K562 (cell line): ENCODE results near the gene C2CD2L. TPM values are rescaled to one million over a fixed set of nuclear protein-coding genes. Genes with fewer than 3 reads are reported as not detected.

ENCODE experiments used
- CC2D1A ChIP-seq: fragments of 450-650 bp; IDR thresholded peaks from 2 replicates; pipeline ENCODE4 v1.6.1; 2017; ENCODE audit warnings: mild to moderate bottlenecking
- EGR1 ChIP-seq: fragments of 450-650 bp; conservative IDR thresholded peaks from 2 replicates; pipeline ENCODE4 v1.6.1; 2017; ENCODE audit warnings: mild to moderate bottlenecking
- FOXK1 ChIP-seq: sonication (generic); formaldehyde crosslinking; IDR thresholded peaks from 2 replicates; pipeline ENCODE4 v1.8.0; 2022; ENCODE audit warnings: missing genetic modification reagents, mild to moderate bottlenecking, borderline replicate concordance
- GATA2 ChIP-seq: sonication (generic); formaldehyde crosslinking; IDR thresholded peaks from 2 replicates; pipeline ENCODE4 v1.4.0; 2020; ENCODE audit warnings: mild to moderate bottlenecking, missing genetic modification reagents
- KAT7 ChIP-seq: sonication (generic); formaldehyde crosslinking; IDR thresholded peaks from 2 replicates; pipeline ENCODE4 v1.8.0; 2022; ENCODE audit warnings: missing genetic modification reagents, mild to moderate bottlenecking, borderline replicate concordance
- MAZ ChIP-seq, 2 experiments: fragments of 450-650 bp in 1 of 2; sonication (generic) in 1 of 2; formaldehyde crosslinking; IDR thresholded peaks in 1 of 2; conservative IDR thresholded peaks in 1 of 2; 2 replicates each; pipeline versions ENCODE4 v1.4.0 to v1.5.0; 2020; ENCODE audit warnings: mild to moderate bottlenecking in 1 of 2, missing genetic modification reagents in 1 of 2
- MYNN ChIP-seq, 2 experiments: sonication (generic); formaldehyde crosslinking in 1 of 2; IDR thresholded peaks; 2 replicates each; pipeline versions ENCODE4 v1.5.0 to v1.6.1; 2016 to 2020; ENCODE audit warnings: antibody characterized with exemption in 1 of 2, missing genetic modification reagents in 1 of 2
- NR1H2 ChIP-seq: sonication (generic); formaldehyde crosslinking; IDR thresholded peaks from 2 replicates; pipeline ENCODE4 v1.4.0; 2020; ENCODE audit warnings: mild to moderate bottlenecking, missing genetic modification reagents
- PTBP1 ChIP-seq: fragments of 200-400 bp; formaldehyde crosslinking; IDR thresholded peaks from 2 replicates; pipeline ENCODE4 v1.6.1; 2017; ENCODE audit warnings: low read depth, low read length
- RAD21 ChIP-seq, 2 experiments: fragments of 250-450 bp in 1 of 2; fragments of 450-650 bp in 1 of 2; sonication (Bioruptor Pico) in 1 of 2; formaldehyde crosslinking in 1 of 2; IDR thresholded peaks in 1 of 2; conservative IDR thresholded peaks in 1 of 2; 2 replicates each; pipeline versions ENCODE4 v1.4.0 to v1.8.0; 2020 to 2022; ENCODE audit warnings: mild to moderate bottlenecking in 2 of 2, moderate library complexity in 1 of 2
- SIX5 ChIP-seq, 2 experiments: IDR thresholded peaks; 2 replicates each; pipeline ENCODE4 v1.6.1; 2011; ENCODE audit warnings: low read length in 2 of 2, borderline replicate concordance in 1 of 2, low read depth in 1 of 2, mild to moderate bottlenecking in 1 of 2, moderate library complexity in 1 of 2; ENCODE audit not compliant: insufficient read depth in 1 of 2
- SRF ChIP-seq, 2 experiments: fragments of 250-450, 450-650 bp in 1 of 2; sonication (Bioruptor Pico) in 1 of 2; sonication (generic) in 1 of 2; formaldehyde crosslinking; IDR thresholded peaks; 2 replicates each; pipeline versions ENCODE4 v1.5.0 to v1.5.1; 2020 to 2022; ENCODE audit warnings: mild to moderate bottlenecking in 1 of 2, missing genetic modification reagents in 1 of 2
- ZKSCAN1 ChIP-seq: fragments of 150-350 bp; IDR thresholded peaks from 2 replicates; pipeline ENCODE4 v1.6.1; 2016; ENCODE audit warnings: low read depth, low read length
- ZNF197 ChIP-seq: fragments of 200-800 bp; sonication (Bioruptor generic); IDR thresholded peaks from 2 replicates; pipeline ENCODE4 v1.6.1; 2016; ENCODE audit warnings: low read depth, missing genetic modification characterization, missing compliant biosample characterization
- polyA plus RNA-seq, 8 experiments: library from polyadenylated mRNA; depleted of rRNA in 4 of 8; stranded (reverse) in 5 of 8; unstranded in 3 of 8; fragments of >200 nt; fragmentation: Nextera tagmentation in 2 of 8; fragmentation: Illumina TruSeq in 1 of 8; extraction: Ambion mirVana in 2 of 8; extraction: Trizol in 1 of 8; gene quantifications; 2 replicates each; pipeline versions ENCODE4 v1.2.1 to v1.2.3, GENCODE V29; 2011 to 2014; ENCODE audit warnings: inconsistent platforms in 1 of 8, missing spikeins in 1 of 8
- total RNA-seq, 7 experiments: library from RNA; depleted of rRNA in 6 of 7; stranded (reverse); fragments of >200 nt in 6 of 7; fragmentation: Illumina TruSeq in 2 of 7; extraction: Trizol in 2 of 7; gene quantifications; 2 replicates each; pipeline versions ENCODE4 v1.2.1 to v1.2.3, GENCODE V29; 2011 to 2021; ENCODE audit warnings: low replicate concordance in 1 of 7
- TF ChIP-seq, protein P1 (sequence below): conservative IDR thresholded peaks from 2 replicates; pipeline ENCODE4 v1.6.1; 2011; ENCODE audit warnings: low read depth, mild to moderate bottlenecking, low read length; ENCODE audit not compliant: control insufficient read depth
- TF ChIP-seq, protein P2 (sequence below): sonication (generic); formaldehyde crosslinking; IDR thresholded peaks from 2 replicates; pipeline ENCODE4 v1.9.0; 2022; ENCODE audit warnings: mild to moderate bottlenecking, missing genetic modification reagents
- TF ChIP-seq, protein P3 (sequence below), 2 experiments: fragments of 450-650 bp; IDR thresholded peaks; 2 replicates each; pipeline ENCODE4 v1.6.1; 2018; ENCODE audit warnings: mild to moderate bottlenecking in 2 of 2, low read depth in 1 of 2; ENCODE audit not compliant: partially characterized antibody in 2 of 2
- TF ChIP-seq, protein P4 (sequence below): fragments of 450-650 bp; formaldehyde crosslinking; IDR thresholded peaks from 2 replicates; pipeline ENCODE4 v1.4.0; 2022; ENCODE audit warnings: missing genetic modification characterization

The C2CD2L gene
- total and polyA plus RNA-seq, 9 of the 15 experiments (the other 6 are each of a cell fraction or from before 2014, with no cell fraction given), result 0.66 to 41.2 (median 14.8) TPM

DNA sequence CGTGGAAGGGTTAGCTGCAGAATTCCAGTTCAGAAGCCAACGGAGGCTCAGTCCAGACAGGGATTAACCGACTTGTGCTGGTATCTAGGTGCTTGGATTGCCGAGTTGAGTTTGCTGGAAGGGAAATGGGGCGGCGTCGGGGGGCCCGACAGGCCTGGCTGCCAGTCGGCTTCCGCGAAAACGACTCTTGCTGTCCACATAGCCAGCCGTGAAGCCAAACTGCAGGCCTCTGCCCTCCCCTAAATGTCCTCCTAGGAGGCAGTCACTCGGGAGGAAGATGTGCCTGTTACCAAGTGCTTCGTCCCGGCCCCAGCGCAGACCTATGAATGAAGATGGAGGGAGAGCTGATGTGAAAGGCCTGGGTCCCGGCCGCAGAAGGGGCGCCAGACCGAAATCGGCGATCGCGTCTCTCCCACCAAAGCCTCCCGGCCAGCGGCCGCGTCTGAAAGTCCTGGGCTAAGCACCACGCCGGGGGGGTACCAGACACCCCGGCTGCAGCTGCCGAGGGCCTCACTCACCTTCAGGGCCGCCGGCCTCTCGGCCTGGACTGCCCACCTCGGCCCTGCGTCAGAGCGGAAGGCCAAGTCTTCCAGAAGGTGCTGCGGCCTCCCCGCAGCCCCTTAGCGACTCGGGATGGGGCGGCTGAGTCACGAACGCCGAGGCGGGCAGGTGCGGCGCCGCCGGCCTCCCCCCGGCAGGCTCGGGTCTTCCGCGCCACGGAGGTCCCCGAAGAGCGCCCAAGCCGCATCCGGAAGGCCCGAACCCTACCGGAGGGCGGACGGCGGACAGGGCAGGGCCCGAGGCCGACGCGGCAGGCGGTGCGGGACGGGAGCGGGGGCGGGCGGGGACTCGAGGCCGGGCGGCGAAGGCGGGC lies 13.0 kb upstream of the C2CD2L start (continued):
- TF ChIP-seq, protein P1, sequence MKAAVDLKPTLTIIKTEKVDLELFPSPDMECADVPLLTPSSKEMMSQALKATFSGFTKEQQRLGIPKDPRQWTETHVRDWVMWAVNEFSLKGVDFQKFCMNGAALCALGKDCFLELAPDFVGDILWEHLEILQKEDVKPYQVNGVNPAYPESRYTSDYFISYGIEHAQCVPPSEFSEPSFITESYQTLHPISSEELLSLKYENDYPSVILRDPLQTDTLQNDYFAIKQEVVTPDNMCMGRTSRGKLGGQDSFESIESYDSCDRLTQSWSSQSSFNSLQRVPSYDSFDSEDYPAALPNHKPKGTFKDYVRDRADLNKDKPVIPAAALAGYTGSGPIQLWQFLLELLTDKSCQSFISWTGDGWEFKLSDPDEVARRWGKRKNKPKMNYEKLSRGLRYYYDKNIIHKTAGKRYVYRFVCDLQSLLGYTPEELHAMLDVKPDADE, result peak; percentile 10; the same call in 1 of the 2 replicates
- TF ChIP-seq ZNF197 (CRISPR knock-in tag) (no peak), NR1H2 (CRISPR knock-in tag) (0 out of 2 replicates have a peak, but pooled peaks have one; percentile 68), RAD21 (CRISPR knock-in tag; conservative IDR thresholded peaks at IDR 0.05 in 1 of 2, IDR thresholded peaks at IDR 0.05 in 1 of 2) (no peak), SIX5 (IDR thresholded peaks at IDR 0.05; ENCODE audit: borderline replicate concordance in 1 of 2, insufficient read depth in 1 of 2, low read depth in 1 of 2, low read length in 2 of 2) (no peak), KAT7 (CRISPR knock-in tag) (no peak; the same call in 1 of the 2 replicates), MYNN (IDR thresholded peaks at IDR 0.05) (peak; percentile 36), MYNN (CRISPR knock-in tag; IDR thresholded peaks at IDR 0.05) (no peak), CC2D1A (no peak), ZKSCAN1 (no peak), EGR1 (peak; percentile 16; the same call in 1 of the 2 replicates), MAZ (CRISPR knock-in tag; conservative IDR thresholded peaks at IDR 0.05 in 1 of 2, IDR thresholded peaks at IDR 0.05 in 1 of 2) (0 out of 4 replicates have a peak, but pooled peaks of 1 of the 2 experiments have one; percentile 16), SRF (CRISPR knock-in tag; IDR thresholded peaks at IDR 0.05) (peak in 1 of 2 experiments; percentile 51; a peak in 1 of 4 replicates), GATA2 (CRISPR knock-in tag) (no peak), PTBP1 (peak; percentile 91), FOXK1 (CRISPR knock-in tag) (no peak)
- TF ChIP-seq, protein P2, sequence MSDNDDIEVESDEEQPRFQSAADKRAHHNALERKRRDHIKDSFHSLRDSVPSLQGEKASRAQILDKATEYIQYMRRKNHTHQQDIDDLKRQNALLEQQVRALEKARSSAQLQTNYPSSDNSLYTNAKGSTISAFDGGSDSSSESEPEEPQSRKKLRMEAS (CRISPR knock-in tag), result 0 out of 2 replicates have a peak, but pooled peaks have one; percentile 36
- TF ChIP-seq, protein P3, sequence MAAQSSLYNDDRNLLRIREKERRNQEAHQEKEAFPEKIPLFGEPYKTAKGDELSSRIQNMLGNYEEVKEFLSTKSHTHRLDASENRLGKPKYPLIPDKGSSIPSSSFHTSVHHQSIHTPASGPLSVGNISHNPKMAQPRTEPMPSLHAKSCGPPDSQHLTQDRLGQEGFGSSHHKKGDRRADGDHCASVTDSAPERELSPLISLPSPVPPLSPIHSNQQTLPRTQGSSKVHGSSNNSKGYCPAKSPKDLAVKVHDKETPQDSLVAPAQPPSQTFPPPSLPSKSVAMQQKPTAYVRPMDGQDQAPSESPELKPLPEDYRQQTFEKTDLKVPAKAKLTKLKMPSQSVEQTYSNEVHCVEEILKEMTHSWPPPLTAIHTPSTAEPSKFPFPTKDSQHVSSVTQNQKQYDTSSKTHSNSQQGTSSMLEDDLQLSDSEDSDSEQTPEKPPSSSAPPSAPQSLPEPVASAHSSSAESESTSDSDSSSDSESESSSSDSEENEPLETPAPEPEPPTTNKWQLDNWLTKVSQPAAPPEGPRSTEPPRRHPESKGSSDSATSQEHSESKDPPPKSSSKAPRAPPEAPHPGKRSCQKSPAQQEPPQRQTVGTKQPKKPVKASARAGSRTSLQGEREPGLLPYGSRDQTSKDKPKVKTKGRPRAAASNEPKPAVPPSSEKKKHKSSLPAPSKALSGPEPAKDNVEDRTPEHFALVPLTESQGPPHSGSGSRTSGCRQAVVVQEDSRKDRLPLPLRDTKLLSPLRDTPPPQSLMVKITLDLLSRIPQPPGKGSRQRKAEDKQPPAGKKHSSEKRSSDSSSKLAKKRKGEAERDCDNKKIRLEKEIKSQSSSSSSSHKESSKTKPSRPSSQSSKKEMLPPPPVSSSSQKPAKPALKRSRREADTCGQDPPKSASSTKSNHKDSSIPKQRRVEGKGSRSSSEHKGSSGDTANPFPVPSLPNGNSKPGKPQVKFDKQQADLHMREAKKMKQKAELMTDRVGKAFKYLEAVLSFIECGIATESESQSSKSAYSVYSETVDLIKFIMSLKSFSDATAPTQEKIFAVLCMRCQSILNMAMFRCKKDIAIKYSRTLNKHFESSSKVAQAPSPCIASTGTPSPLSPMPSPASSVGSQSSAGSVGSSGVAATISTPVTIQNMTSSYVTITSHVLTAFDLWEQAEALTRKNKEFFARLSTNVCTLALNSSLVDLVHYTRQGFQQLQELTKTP (IDR thresholded peaks at IDR 0.05; ENCODE audit: low read depth in 1 of 2, partially characterized antibody in 2 of 2), result peak in 1 of 2 experiments; percentile 40
- TF ChIP-seq, protein P4, sequence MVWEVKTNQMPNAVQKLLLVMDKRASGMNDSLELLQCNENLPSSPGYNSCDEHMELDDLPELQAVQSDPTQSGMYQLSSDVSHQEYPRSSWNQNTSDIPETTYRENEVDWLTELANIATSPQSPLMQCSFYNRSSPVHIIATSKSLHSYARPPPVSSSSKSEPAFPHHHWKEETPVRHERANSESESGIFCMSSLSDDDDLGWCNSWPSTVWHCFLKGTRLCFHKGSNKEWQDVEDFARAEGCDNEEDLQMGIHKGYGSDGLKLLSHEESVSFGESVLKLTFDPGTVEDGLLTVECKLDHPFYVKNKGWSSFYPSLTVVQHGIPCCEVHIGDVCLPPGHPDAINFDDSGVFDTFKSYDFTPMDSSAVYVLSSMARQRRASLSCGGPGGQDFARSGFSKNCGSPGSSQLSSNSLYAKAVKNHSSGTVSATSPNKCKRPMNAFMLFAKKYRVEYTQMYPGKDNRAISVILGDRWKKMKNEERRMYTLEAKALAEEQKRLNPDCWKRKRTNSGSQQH (CRISPR knock-in tag), result no peak
